Measurements from ENCODE around the gene RHBDF1.
A peak's percentile ranks its signal among the peaks of the same experiment; 100 is the strongest.

RHBDF1 gene, protein sequence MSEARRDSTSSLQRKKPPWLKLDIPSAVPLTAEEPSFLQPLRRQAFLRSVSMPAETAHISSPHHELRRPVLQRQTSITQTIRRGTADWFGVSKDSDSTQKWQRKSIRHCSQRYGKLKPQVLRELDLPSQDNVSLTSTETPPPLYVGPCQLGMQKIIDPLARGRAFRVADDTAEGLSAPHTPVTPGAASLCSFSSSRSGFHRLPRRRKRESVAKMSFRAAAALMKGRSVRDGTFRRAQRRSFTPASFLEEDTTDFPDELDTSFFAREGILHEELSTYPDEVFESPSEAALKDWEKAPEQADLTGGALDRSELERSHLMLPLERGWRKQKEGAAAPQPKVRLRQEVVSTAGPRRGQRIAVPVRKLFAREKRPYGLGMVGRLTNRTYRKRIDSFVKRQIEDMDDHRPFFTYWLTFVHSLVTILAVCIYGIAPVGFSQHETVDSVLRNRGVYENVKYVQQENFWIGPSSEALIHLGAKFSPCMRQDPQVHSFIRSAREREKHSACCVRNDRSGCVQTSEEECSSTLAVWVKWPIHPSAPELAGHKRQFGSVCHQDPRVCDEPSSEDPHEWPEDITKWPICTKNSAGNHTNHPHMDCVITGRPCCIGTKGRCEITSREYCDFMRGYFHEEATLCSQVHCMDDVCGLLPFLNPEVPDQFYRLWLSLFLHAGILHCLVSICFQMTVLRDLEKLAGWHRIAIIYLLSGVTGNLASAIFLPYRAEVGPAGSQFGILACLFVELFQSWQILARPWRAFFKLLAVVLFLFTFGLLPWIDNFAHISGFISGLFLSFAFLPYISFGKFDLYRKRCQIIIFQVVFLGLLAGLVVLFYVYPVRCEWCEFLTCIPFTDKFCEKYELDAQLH

DNA sequence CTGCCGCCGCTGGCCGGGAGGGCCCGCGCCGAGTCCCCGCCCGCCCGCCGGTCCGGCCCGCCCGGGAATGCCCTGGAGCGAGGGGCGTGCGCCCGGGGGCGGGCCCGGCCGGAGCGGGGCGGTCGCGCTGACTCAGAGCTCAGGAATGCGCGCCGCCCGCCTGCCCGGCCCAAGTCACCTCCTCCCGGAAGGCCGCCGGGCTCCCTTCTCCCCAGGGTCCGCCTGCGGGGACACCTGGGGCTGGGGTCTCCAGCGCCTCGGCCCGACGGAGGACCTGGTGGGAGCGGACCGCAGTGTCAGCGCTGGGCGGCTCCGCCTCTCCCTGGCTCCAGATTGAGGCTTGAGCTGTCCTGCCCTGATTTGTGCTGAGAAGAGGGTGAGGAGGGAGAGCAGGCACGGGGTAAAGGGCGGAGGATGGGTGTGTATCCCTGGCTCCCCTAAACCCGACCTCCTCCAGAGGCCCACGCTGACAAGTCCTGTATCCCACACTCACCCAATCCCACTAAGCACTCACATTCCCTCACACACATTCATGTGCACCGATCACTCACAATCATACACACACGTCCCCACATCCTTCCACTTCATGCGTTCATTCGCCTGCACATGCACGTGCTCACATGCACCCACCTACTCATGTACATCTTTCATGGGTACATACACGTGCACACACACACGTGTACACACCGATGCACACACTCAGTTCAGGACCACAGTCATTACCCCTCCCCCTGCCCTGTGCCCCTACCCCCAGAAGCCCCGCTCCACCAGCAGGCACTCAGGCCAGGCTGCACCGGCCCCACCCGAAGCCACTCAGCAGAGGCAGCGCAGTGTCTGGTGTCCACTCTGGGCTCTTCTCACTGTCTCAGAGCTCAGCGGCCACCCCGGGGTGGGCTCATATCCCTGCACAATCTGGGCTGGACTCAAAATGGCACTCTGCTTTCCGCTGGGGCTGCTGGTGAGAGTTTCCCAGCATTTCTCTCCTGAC lies at the start of gene RHBDF1:
TSS of gene RHBDF1 (minus strand) at position 71 of the 988 bp plus-strand sequence. CDS start 7,616 bp downstream, outside the sequence.
- no peak for FAIRE-seq

DNA sequence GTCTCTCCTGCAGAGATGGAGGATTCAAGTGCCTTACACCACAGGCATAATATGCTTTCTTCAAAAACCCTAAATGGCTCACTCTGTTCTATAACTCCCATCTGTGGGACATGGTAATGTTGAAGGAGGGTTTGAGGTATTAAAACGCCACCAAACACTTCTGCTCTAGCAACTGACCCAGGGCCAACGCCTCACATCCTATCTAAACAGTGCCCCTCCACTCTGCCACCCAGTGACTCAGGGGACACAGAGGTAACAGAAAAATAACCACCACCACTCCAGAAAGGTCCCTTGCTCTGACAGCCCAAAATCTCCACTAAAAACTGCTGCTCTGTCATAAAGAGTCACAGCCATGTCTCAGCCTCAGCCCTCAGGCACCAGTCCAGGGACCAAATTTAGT lies 48.3 kb upstream of the RHBDF1 start:
- FAIRE-seq = no peak

DNA sequence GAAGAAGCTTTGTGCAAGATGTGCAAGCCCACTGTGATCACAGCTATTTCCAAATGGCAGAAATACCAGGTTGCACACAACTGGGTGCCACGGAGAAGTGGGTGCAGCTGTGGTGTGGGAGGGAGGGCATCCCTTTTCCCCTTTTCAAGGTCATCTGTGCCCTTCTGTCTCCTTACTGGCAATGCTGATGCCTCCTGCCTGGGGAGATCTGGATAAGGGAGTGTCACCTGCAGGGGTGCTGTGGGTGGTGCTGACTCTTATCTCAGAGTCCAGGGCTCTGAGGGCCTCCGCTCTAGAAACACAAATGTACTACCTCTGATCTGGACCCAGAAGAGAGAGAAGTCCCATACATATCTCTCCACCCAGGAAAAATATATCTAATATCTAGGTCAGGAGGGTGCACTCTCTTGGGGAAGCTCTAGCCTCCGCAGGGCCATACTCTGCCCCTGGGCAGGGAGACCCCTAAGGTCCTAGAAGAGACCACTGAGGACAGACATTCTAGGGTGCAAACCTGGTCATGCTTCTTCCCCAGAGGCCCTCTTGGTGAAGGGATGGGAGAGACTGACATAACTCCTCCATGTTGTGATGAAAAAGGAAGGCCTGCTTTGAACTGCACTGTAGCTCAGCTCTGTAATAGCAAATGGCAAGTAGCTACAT lies 47.5 kb upstream of the RHBDF1 start:
- no peak for FAIRE-seq

- FAIRE-seq = no peak
Measured at GRCh38 chr16:119295-119694, 46.9 kb upstream of the RHBDF1 start.

GRCh38 chr16:118857-119256 lies 46.4 kb upstream of the RHBDF1 start:
- FAIRE-seq = no peak

- FAIRE-seq = no peak
Measured at GRCh38 chr16:117379-118365, 45.2 kb upstream of the RHBDF1 start.

- no peak for FAIRE-seq
Measured at GRCh38 chr16:116015-116414, 43.6 kb upstream of the RHBDF1 start.

DNA sequence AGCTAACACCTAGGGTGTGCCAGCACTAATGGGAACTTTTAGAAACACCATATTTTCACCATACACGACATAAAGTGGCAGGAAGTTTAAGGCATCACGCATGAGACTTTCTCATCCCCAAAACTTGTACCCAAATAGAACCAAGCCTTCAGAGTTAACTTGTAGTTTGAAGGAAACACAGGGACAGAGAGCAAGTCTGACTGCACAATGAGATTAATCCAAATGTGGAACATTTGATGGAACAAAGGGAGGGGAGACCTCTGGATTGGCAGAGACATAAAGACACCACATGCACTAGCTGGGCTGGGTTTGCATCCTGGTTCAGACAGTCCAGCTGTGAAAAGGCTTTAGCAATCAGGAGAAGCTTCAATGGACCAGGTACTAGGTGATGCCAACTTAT lies 41.9 kb upstream of the RHBDF1 start:
- FAIRE-seq = no peak

GRCh38 chr16:112153-112840 lies 39.9 kb upstream of the RHBDF1 start:
- FAIRE-seq = no peak

GRCh38 chr16:106623-107324 lies 34.3 kb upstream of the RHBDF1 start:
- peak; percentile 12 for FAIRE-seq

DNA sequence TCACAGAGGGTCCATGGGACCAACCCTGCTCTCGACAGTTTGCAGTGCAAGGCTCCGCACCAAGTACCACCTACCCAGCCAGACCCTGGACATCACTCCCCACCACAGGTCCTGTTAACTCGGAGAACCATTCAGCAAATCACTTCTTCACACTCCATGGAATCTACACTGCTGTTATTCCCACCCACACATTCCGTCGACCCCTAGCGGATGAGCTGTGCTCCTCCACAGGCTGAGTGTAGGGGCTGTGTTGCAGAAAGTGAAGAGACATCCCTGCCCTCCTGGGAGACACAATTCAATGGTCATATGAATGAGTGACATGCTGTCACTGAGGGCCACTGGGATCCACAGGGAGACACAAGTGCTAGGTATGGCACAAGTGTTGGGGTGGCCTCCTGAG lies 33.1 kb upstream of the RHBDF1 start:
- no peak for FAIRE-seq

GRCh38 chr16:104928-105327 lies 32.5 kb upstream of the RHBDF1 start:
- no peak for FAIRE-seq

DNA sequence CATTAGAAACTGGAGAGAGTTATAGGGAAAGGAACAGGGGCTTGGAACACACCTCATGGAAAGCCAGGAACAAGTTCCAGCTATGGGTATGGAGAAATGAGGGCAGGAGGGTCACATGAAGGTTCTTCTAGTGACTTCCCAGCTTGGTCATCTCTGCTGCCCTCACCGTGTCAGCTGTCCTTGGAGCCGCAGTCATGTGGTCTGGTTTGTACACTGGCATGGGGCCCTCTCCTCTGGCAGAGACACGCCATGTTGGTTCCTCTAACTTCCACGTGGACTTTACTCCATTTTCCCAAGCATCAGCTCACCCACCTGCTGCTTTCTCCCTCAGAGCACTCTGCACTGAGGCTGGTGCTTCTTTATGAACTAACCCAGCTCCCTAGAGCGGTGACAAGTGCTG lies 31.9 kb upstream of the RHBDF1 start:
- no peak for FAIRE-seq

- no peak for FAIRE-seq
Measured at GRCh38 chr16:102060-102855, 29.8 kb upstream of the RHBDF1 start.

DNA sequence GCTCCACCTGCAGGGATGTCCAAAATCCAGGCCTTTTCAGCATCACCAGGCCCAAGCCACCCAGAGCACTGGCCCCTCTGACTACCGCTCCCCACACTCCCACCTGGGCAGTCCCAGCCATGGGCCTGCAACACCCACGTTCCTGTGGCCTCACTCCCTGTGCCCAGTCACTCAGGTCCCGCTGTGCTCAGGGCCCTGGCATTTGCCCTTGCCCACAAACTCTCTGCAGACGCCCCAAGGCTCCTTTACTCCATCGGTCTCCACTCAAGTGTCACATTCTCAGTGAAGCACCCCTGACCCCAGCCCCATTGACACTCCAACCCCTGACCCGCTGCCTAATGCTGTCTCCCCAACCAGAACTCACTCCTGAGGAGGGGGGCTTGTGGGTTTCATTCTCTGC lies 29.2 kb upstream of the RHBDF1 start:
- no peak for FAIRE-seq

GRCh38 chr16:100989-101388 lies 28.6 kb upstream of the RHBDF1 start:
- FAIRE-seq = no peak

DNA sequence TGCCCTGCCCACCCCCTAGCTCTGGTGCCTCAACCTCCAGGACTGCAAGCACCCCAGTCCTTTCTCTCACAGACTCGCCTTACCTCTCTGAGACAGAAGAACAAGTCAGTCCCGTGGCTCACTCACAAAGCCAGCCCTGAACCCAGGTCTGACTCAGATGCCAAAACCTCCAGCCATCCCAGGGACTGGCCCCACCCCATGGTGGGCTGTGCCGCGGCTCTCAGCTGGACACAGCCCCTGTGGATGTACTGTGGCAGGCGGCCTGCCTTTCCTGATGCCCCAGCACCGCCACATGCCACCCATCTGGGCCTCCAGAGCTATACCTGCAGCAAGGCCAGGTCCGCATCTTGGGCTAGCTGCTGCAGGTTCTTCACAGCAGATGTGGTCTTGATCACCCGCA lies 25.4 kb upstream of the RHBDF1 start:
- FAIRE-seq = no peak

GRCh38 chr16:96935-97381 lies 24.5 kb upstream of the RHBDF1 start:
- FAIRE-seq = no peak

DNA sequence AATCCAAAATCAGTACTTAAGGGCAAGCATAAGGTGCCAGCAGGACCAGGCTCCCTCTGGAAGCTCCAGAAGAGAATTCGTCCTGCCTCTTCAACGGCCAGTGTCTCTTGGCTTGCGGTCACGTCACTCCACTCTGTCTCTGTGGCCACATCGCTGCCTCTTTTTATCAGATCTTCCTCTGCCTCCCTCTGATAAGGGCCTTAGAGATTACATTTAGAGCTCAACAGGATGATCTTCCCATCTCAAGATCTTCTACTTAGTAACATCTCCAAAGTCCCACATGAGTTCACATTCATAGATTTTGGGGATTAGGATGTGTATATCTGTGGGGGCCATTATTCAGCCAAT lies 22.5 kb upstream of the RHBDF1 start:
- no peak for FAIRE-seq

Data from endometrium (tissue), 2 donors.